ENCODE results near the gene NCKAP1. TPM values are rescaled to one million over a fixed set of nuclear protein-coding genes. Genes with fewer than 3 reads are reported as not detected.

NCKAP1 gene
- total and polyA plus RNA-seq, 2 of the 4 experiments (the other 2 are of a cell fraction), result 91.1 to 160 TPM

DNA sequence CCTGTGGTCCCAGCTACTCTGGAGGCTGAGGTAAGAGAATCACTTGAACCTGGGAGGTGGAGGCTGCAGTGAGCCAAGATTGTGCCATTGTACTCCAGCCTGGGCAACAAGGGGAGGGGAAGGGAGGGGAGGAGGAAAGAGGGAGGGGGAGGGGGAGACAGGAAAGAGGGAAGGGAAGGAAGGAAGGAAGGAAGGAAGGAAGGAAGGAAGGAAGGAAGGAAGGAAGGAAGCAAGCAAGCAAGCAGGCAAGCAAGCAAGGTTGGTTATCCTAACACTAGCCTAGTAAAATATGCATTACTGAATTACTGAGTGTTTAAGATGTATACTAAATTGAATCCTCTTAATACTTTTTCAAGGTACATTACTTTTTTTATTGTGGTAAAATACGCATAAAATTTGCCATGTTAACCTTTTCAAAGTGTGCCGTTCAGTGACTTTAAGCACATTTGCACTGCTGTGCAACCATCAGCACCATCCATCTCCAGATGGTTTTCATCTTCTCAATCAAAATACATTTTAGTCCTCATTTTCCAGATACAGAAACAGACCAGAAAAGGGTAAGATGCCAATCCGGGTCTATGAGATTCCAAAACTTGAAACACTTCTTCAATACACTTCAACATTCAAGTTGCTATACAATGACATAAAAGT, 28.9 kb downstream of the NCKAP1 start:
- H3K36me3 ChIP-seq (ENCODE audit: control insufficient read depth, insufficient read depth, low read length), result no peaks in the 10 kb centered on the region
- no peak overlapping the region for H2BK120ac ChIP-seq (ENCODE audit: low read depth, low read length)
- no peak overlapping the region for H3K14ac ChIP-seq (replicated peaks; ENCODE audit: low read depth, low read length)
- no CpG with 5 or more reads among the region's 3 CpGs for WGBS, 2 experiments (ENCODE audit: extremely low coverage in 2 of 2, insufficient read length in 1 of 2)
- DNase-seq (no peak), ATAC-seq (ENCODE audit: low read depth) (no peak)
- H2BK20ac ChIP-seq (ENCODE audit: low read depth, low read length), result no peak overlapping the region
- in situ Hi-C loops (cut with MboI; ENCODE audit: low sequenced_read_pairs) (no loop called here), intact Hi-C loops (cut with micrococcal nuclease) (no loop called here), dilution Hi-C loops (cut with HindIII; ENCODE audit: low sequenced_read_pairs, unreplicated experiment) (no loop called here)
- no peak overlapping the region for H3K18ac ChIP-seq (ENCODE audit: low read depth, low read length)
- H3K79me1 ChIP-seq (ENCODE audit: low read depth in 1 of 2, low read length in 2 of 2), result peaks cover 30 to 60% of the 10 kb centered on the region in 2 experiments
- POLR2A ChIA-PET (ENCODE audit: unreplicated experiment), result no interaction called here
- no peak overlapping the region for H3K9ac ChIP-seq (ENCODE audit: low read depth, low read length)
- H2BK5ac ChIP-seq (ENCODE audit: low read depth, low read length, poor library complexity, severe bottlenecking), result no peak overlapping the region
- no peak overlapping the region for H3K4ac ChIP-seq (ENCODE audit: low read depth, low read length)
- H4K5ac ChIP-seq (ENCODE audit: low read depth, low read length), result no peak overlapping the region
- no peak overlapping the region for H2BK15ac ChIP-seq (ENCODE audit: low read depth, low read length)
- peaks cover 72% of the 10 kb centered on the region for H4K20me1 ChIP-seq (ENCODE audit: insufficient read depth, low read length)
- no peak overlapping the region for H2AFZ ChIP-seq (replicated peaks; ENCODE audit: low read length, poor library complexity)
- no peaks in the 10 kb centered on the region for H3K27me3 ChIP-seq (ENCODE audit: control insufficient read depth, insufficient read depth, low read length)
- CTCF ChIA-PET, result no interaction called here
- BruUV-seq (replicated peaks), result no TSS peak
- no peak overlapping the region for H3K56ac ChIP-seq (ENCODE audit: extremely low read depth, insufficient read depth, low read length)
- peaks cover 3% of the 10 kb centered on the region for H3K4me1 ChIP-seq (ENCODE audit: control insufficient read depth, insufficient read depth, low read length)
- H3K9me1 ChIP-seq (ENCODE audit: insufficient read depth, low read length), result peaks cover 20% of the 10 kb centered on the region
- no peak overlapping the region for H4K8ac ChIP-seq (ENCODE audit: low read depth in 2 of 2, low read length in 2 of 2)
- H2AK5ac ChIP-seq (ENCODE audit: low read depth, low read length), result no peak overlapping the region
- no peak overlapping the region for H4K91ac ChIP-seq (ENCODE audit: insufficient read depth, low read depth, low read length)
- H2AK9ac ChIP-seq (replicated peaks; ENCODE audit: low read depth, low read length, poor library complexity), result no peak overlapping the region
- no peak overlapping the region for H3K4me3 ChIP-seq (ENCODE audit: insufficient read depth, low read depth, low read length)
- no peak overlapping the region for H3K27ac ChIP-seq (ENCODE audit: insufficient read depth, low read length)
- H3K23ac ChIP-seq (ENCODE audit: low read depth, low read length), result no peak overlapping the region
- H3K4me2 ChIP-seq (ENCODE audit: low read depth, low read length), result no peak overlapping the region
- TF ChIP-seq, protein P1, sequence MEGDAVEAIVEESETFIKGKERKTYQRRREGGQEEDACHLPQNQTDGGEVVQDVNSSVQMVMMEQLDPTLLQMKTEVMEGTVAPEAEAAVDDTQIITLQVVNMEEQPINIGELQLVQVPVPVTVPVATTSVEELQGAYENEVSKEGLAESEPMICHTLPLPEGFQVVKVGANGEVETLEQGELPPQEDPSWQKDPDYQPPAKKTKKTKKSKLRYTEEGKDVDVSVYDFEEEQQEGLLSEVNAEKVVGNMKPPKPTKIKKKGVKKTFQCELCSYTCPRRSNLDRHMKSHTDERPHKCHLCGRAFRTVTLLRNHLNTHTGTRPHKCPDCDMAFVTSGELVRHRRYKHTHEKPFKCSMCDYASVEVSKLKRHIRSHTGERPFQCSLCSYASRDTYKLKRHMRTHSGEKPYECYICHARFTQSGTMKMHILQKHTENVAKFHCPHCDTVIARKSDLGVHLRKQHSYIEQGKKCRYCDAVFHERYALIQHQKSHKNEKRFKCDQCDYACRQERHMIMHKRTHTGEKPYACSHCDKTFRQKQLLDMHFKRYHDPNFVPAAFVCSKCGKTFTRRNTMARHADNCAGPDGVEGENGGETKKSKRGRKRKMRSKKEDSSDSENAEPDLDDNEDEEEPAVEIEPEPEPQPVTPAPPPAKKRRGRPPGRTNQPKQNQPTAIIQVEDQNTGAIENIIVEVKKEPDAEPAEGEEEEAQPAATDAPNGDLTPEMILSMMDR (conservative IDR thresholded peaks at IDR 0.05; ENCODE audit: low read depth, low read length), result no peak
- no peak for TF ChIP-seq CHD1 (IDR thresholded peaks at IDR 0.05; ENCODE audit: low read depth, low read length)
- no peak for TF ChIP-seq CEBPB (IDR thresholded peaks at IDR 0.05; ENCODE audit: low read depth, low read length)
- TF ChIP-seq MAFK (IDR thresholded peaks at IDR 0.05; ENCODE audit: low read depth, low read length), result no peak
- TF ChIP-seq, protein P2, sequence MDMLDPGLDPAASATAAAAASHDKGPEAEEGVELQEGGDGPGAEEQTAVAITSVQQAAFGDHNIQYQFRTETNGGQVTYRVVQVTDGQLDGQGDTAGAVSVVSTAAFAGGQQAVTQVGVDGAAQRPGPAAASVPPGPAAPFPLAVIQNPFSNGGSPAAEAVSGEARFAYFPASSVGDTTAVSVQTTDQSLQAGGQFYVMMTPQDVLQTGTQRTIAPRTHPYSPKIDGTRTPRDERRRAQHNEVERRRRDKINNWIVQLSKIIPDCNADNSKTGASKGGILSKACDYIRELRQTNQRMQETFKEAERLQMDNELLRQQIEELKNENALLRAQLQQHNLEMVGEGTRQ (IDR thresholded peaks at IDR 0.05; ENCODE audit: low read depth, low read length), result no peak
- no peak for TF ChIP-seq BHLHE40 (IDR thresholded peaks at IDR 0.05; ENCODE audit: low read depth, low read length)
- no peak for TF ChIP-seq SMC3 (IDR thresholded peaks at IDR 0.05; ENCODE audit: low read depth, low read length)
- no peak for TF ChIP-seq RCOR1 (IDR thresholded peaks at IDR 0.05; ENCODE audit: insufficient replicate concordance, low read length)
- no peak for TF ChIP-seq RAD21 (IDR thresholded peaks at IDR 0.05; ENCODE audit: low read length)
- TF ChIP-seq FOS (IDR thresholded peaks at IDR 0.05; ENCODE audit: low read depth, low read length), result no peak
- no peak for TF ChIP-seq RFX5 (IDR thresholded peaks at IDR 0.05; ENCODE audit: low read depth, low read length)
- TF ChIP-seq MAZ (IDR thresholded peaks at IDR 0.05; ENCODE audit: borderline replicate concordance, low read depth, low read length), result no peak
- TF ChIP-seq NFE2L2 (IDR thresholded peaks at IDR 0.05; ENCODE audit: low read depth, low read length), result no peak
- TF ChIP-seq MXI1 (IDR thresholded peaks at IDR 0.05; ENCODE audit: borderline replicate concordance, low read depth, low read length), result no peak
- TF ChIP-seq, protein P3, sequence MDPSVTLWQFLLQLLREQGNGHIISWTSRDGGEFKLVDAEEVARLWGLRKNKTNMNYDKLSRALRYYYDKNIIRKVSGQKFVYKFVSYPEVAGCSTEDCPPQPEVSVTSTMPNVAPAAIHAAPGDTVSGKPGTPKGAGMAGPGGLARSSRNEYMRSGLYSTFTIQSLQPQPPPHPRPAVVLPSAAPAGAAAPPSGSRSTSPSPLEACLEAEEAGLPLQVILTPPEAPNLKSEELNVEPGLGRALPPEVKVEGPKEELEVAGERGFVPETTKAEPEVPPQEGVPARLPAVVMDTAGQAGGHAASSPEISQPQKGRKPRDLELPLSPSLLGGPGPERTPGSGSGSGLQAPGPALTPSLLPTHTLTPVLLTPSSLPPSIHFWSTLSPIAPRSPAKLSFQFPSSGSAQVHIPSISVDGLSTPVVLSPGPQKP (IDR thresholded peaks at IDR 0.05; ENCODE audit: borderline replicate concordance, low read depth, low read length), result no peak
- TF ChIP-seq POLR2A (IDR thresholded peaks at IDR 0.05; ENCODE audit: low read depth, low read length), result no peak
- H3K9me3 ChIP-seq (ENCODE audit: control insufficient read depth, insufficient read depth, low read length), result no peaks in the 10 kb centered on the region
